CD1c-positive myeloid dendritic cell (primary cell): ENCODE results near the gene IER5.

Source experiments
- DNase-seq: peaks from one replicate; pipeline ENCODE4 v3.0.0-alpha.2; 2016; ENCODE audit errors: extremely low spot score

Gene IER5

DNA sequence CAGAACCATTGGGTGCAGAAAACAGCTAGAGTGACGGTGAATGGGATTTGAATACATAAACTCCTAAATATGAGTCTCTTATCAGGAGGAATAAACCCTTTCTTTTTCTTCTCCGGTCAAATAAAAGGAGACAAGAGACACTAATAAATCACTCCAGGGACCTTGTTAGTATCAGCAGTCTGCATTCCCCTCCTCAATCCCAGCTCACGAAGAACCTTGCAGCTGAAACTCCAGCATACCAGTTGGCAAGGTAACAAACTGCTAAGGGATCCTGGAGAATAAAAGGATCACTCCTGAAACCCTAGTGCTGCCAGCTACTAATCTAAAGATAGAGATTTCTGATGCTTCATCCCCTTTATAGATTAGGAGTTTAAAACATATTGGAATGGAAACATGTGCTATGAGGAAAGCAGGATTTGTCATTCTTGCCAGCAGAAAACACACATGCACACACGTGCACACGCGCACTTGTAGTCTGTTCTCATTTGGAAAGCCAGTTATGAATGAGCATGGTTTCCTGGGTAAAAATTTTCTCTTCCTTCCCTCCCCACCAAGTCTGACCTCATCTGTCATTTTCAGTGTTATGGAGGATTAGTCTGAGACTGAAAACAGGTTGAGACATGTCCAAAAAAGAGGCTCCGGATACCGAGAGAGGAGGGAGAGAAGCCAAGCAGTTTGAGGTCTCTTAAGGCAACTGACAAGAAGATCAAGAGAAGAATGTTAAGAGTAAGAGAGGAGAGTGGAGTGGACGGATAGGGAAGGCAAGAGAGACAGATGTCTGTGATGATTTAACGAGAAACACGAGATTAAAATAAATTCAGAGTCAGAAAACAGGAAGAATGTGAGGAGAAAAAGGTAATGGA is 10.9 kb downstream of the IER5 start:
- peak; percentile 37 for DNase-seq

DNA sequence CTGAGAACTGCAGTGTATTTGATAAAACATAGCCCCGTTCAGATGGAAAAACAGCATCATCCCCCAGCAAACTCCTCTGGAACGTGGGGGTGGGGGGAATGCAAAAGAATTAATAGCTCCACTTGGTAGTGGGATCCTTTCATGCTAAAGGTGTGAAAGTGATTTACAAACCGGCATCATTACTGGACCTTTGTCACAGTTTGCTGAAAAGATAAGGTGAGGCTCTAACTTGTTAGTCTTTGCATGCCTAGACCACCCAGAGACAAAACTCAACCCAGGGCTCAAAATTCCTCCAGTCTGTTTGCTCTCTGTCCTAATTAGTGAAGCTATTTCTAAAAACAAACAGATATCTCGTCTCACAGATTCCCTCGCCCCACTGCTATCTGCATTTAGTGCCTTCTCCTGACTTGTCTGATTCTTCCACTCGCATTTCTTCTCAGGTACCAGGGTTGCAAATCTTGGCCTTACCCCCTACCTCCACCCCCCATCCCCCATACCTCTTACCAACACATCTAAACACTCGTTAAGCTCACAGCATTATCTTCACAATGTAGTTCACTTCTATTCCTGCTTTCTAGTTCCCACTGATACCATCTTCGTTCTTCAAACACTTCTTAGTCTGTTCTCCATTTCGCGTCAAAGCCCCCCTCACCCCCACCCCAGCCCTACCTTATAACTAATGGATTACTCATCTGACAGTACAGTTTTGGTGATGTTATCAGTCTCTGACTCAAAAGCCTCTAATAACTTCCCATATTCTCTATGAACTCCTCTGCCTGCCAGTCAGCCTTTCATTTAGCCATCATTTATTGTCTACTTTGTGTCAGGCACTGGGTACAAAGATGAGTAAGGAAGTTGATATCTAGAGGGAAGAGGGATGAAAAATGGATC is 11.8 kb downstream of the IER5 start:
- peak; percentile 72 for DNase-seq

DNA sequence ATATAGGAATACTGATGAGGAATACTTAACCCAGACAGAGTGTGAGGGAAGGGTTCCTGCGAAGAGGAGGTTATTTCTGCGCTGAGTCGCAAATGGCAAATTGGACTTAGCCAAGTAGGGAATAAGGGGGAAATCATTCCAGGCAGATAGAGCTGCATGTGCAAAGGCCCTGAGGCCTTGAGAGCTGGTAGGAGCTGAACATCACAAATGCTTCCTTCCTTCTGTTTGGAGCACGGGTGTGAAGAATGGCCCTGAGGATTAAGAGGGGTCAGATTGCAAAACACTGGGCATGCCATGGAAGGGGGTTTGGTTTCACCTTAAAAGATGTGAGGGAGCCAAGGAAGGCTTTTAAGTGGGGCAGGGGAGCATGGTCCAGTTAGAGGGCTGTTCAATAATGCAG is 12.4 kb downstream of the IER5 start:
- DNase-seq: no peak

DNA sequence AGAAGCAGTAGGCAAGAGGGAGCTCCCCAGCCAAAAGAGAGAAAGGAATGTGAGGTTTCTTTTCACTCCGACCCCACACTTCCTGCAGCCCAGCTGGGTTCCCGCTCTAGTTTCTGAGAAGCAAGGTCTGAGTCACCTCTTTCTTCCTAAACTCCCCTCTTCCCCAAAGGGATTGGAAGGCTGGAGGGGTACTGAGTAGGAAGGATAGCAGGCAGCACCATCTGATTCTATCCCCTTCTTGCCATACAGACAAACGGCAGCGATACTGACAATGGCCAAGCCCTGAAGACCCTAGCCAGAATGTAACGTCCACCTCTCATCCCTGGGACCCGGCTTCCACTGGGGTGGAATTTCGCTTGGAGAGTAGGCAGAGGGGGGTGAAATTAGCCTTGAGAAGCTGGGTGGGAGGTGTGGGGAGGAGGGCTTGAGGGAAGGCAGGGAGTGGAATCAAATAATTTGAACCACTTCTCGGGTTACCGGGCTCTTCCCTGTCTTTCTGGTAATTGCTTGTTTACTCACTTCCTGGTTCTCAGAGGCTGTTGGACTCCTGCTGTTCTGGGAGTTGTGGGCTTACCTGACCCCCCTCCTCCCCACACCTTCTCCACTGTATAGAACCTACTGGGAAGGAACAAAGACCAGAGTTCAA is 13.2 kb downstream of the IER5 start:
- DNase-seq: peak; percentile 51

DNA sequence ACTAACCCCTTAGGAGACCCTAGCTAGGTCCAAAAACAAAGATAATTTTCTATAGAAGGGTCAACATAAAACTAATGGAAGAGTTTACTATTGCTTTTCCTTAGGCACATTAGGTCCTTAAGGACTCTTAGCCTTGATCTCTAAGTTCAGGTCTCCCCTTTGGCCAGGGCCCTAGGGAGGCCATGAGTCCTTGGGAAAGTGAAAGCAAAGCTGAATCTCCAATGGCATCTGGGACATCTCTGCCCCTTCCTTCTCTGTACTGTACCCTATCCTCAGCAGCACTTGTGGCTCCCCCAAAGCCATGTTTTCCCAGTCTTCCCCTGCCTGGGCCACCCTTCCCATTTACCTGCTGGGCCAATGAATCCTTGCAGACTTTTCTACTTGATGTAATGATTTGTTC is 14.3 kb downstream of the IER5 start:
- no peak for DNase-seq

DNA sequence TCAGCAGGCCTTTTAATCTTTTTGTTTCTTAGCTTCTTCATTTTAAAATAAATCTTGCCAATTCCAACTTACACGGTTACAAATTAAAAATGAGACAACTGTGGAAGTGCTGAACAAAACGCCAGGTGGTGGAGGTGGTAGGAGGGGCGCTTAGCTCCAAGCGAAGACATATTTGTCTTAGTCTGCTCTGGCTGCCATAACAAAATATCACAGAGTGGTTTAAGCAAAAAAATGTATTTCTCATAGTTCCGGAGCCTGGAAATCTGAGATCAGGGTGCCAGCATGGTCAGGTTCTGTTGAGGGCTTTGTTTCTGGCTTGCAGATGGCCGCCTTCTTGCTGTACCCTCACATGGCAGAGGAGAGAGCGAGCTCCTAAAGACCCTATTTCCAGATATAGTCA is 14.9 kb downstream of the IER5 start:
- no peak for DNase-seq

DNA sequence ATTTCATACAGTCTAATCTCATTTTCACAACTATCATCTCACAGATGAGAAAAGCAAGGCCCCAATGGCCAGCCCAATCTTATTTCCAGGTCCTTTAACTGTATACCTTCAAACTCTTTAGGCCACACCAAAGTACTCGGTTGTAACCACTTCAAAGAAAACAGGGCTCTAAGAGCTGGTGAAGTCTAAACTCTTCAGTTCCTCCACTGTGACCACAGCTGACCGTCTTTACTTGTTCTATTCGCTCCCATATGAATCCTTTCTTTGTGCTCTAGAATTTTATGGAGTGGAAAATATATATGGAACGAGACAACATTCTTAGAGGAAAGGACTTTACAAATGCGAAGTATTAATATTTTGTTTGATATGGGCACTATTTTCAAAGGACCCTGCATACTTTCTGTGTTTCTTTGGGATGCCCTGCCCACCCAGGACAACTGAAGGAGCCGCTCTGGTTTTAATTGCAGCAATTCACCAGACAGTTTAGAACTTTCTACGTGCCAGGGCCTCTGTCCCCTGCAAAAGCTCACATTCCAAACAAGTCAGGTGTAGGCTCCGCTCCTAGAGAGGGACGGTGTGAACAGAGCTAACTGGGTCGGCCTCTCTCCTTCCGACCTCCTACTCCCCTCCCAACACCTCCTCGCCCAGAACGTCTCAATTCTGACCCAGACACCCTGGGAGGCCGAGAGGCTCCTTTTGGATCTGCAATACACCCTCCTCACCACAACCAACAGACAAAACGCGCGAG is 15.7 kb downstream of the IER5 start:
- DNase-seq: no peak

DNA sequence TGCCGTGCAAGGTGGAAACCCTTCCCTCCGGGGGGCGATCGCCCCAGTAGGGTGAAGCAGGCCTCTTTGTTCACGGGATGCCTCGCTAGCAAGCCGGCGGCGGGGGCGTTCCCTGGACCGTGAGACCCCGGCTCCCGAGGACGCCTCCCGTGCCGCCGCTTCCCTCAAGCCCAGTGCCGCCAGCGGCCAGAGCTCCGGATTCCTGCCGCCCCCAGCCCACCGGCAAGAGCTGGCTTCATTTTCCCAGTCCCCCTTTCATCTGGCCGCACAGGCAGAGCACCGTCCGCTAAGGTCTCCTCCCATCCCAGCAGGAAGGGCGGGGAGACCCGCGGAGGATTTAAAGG is 16.3 kb downstream of the IER5 start:
- peak; percentile 42 for DNase-seq

DNA sequence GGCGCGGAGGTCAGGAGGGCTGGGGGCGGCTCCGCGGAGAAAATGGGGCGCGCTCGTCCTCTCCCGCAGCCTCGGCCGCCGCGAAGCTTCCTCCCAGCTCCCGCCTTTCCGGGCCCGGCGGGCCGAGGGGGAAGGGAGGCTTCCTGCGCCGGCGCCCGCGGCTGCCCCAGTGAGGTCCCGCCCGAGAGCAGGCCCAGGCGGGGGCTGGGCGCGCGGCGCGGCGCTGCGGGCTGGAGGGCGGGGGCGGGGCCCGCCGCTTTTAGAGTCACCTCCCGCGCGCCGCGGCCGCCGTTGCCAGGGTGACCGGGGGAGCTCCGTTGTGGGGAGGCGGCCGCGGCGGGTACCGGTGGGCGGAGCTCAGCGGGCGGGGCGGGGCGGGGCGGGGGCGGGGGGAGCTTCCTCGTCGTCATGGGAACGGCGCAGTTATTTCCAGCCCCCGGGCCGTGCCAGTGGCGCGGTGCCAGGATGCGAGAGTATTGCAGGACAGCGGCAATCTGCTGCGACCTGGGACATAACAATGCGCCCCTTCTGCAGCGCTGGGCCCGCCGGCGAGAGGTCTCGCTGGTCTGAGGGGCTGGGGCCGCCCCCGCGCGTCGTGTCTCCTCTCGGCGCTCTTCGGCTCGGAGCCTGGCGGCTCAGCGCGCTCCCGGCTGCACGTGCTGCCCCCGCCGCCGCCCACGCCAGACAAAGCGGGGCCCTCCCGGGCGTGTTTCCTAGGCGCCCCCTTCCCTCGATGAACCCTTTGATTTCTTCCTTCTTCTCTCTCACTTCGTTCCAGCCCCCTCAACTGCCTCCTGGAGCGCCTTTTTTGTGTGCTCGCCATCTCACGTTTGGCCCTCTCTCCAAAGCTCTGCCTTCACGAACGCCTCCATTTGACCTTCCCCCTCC is 16.9 kb downstream of the IER5 start:
- peak; percentile 94 for DNase-seq

DNA sequence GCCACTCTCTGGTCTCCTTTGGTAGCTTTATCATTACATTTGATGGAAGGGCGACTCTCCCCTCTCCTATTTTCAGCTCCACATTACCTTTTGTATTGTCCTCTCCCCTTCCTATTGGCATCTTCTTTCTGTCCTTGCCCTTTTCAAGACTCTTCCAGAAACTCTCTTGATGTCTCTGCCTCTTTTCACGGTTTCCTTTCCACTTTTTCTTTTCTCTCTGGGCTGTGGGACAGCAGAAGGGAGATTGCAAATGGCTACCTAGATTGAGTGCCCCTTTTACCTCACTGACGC is 17.5 kb downstream of the IER5 start:
- DNase-seq: no peak

DNA sequence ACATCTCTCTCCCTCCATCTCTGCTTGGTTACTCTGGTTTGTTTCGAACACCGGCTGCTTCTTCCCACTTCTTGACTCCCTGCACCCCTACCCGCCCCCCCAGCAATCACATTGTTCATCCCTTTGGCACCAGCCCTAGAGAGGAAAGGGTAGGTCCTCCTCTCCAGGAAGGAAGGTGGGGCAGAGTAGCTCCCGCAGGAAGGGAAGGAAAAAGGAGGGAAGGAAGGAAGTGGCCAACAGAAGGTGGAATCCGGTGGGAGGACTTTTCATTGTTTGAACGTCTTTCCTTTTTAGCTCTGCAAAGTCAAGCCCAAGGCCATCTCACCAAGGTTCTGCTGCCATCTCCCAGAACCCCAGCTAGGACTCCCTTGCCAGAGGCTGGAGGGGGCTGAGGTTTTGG is 18.0 kb downstream of the IER5 start:
- DNase-seq: no peak

DNA sequence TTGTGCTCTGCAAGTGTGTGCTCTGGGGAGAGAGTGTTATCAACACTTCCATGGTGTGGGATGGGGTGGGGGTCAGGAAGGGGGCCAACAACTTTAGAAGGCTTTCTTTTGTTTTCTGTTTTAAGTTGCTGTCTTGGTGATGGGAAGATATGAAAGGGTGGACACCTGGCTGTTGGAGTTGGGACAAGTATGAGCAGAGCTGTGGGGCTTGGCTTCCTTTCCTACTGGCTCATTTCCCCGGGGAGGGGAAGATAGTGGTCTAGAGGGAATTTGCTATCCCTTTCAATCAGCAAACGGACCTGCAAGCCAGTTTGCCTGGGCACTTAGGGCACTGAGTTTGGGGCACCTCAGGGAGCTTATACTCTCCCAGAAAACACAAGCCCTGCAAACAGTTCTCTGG is 19.2 kb downstream of the IER5 start:
- no peak for DNase-seq

DNA sequence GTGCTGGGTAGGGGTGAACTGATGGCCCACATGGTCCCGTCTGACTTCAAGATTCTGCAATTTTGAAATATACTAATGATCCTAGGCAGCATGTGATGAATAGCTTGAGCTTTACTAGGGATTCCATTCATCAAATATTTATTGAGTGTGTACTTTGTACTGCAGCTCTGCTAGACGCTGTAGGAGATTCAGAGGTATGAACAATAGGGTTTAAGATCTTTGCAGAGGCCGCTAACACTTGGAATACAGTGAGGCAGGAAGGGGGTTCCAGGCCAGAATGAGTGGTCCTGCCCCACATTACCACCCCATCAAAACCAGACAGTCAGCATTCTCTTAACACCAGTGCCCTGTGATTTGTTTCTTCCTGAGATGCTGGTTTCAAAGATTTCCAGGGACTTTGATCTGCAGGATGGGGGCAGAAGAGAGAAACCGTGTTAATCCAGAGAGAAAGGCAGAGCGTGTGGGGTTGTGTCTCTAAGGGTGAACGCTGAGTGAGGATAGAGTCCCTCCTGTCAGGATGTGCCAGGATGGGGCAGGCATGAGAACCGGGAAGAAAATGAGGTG is 19.9 kb downstream of the IER5 start:
- no peak for DNase-seq

DNA sequence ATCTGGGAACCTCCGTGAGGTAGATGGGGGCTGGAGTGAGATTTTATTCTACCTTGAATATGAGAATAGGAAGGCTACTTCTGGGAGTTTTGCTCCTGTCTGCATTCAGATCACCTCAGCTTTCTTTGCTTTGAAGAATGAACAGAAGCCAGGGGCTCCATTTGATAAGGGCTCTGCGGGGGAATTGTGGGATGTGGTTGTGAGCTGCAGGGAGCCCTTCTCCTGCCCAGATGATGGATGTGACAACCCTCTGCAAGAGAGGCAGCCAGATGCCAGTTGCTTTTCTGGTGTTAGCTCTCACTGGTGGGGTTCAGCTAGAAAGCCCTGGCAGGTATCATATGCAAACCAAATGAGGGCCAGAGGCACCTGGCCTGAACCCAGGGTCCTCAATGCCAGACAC is 21.5 kb downstream of the IER5 start:
- no peak for DNase-seq

DNA sequence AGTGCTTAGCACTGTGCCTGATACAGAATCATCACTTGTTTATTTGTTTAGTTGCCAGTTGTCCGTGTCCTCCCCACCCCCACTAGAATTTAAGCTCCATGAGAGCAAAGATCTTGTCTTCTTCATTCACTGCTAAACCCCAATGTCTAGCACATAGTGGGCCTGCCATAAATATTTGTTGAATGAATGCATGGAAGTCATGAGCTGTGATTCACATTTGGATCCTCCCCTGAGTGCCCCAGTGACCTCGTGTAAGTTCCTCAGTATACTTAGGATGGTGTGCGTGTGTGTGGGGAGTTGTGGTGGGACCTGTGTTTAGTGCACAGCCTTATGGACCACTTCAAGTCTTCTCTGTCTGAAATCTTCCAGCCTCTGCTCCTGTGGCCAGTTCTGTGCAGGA is 23.1 kb downstream of the IER5 start:
- no peak for DNase-seq

DNA sequence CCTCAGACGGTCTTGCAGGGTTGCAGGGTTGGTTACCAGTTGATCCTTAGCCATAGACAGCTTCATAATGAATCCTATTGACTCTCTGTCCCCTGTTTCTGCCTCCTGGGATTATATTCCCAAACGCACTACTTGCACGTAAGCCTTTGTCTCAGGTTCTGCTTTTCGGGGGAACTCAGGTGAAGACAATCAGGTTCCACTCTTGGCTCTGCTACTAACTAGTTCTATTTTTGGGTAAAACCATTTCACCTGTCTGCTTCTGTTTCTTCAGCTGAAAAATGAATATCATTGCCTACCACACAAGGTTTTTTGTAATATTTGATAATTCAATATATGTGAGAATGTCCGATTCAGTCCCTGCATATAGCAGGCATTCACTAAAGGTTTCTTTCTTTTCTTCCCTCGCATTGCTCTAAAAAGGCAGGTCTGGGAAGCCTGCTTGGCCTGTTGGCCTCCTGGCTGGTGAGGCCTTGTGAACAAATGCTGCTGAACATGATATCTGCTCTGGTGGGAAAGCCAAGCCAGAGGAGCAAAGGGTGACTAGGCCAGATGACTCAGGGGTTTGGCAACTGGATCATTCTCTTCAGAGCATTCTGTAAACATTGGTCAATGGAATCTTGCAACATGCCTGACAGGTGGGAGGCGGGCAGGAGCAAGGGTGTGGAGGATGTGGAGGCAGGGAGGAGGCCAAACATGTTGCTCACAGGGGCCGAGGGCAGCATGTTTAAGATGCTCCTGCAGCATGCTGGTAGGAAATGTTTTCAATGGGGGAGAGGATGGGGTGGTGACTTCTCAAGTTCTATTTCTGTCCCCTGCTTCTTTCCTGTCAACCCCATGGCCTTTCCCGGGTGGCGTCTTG is 23.8 kb downstream of the IER5 start:
- DNase-seq: peak; percentile 72

DNA sequence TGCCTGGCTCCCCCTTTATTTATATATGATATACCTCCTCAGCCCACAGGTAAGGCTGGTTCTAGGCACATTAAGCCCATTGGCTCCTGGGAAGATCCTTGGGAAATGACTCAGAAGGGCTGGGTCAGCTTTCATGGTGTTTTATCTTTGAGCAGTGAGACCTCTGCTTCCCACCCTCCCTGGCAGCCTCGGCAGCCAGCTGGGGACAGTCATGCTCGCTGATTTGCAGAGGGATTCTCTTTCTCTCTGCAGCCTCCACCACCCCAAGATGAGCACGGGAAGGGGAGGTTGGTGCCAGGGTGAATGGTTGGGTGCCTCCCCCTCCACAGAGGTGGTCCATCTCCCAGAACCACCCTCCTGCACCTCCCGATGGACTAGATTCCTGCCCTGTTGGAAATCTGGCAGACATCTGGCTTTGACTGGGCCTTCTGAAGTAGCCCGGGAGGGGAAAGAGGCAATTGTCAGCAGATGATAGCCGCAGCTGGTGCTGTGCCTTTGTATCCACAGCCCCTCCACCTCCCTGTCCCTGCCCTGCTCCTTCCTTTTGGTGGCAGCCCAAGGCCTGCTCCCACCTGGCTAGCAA is 24.6 kb downstream of the IER5 start:
- no peak for DNase-seq

DNA sequence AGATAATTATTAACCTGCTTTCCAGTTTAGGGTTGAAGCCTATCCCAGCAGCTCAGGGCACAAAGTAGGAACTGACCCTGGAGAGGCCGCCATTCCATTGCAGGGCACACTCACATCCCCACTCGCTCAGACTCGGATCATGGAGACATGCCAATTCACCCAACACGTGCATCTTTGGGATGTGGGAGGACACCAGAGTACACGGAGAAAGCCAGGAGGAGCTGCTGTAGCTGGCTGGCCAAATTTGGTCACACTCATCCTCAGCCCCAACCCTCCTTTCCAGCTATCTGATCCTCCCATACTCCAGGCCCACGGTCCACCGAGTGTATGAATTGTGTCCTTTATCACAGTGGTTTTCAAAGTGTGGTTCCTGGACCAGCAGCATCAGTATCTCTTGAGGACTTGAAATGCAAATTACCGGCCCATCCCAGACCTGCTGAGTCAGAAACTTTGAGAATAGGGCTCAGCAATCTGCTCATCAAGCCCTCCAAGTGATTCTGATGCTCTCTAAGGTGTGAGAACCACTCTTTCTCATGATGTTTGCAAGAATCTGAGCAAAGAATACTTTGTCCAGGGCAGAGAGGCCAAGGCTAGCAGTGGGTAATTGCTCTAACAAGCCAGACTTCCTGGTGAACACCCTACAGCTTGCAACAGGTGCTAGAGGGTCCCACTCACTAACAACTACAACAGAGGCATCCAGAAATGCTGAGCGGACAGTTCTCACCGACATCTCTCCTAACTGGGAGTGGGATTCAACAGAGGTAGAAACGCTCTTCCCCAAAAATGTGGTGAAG is 26.3 kb downstream of the IER5 start:
- no peak for DNase-seq

DNA sequence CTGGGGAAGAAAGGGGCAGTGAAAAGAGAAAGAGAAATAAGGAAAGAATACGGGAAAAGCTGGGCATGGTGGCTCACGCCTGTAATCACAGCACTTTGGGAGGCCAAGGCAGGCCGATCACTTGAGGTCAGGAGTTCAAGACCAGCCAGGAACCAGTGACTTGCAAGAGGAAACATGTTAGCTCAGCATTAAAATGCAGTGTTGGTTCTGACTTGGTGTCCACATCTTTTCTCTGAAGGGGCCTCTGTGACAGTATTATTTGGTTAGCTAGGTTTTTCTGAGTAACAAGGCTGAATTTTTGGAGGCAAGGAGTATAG is 26.8 kb downstream of the IER5 start:
- DNase-seq: no peak
